HCT116 (cell line): ENCODE measurements around the gene FAM3B. TPM values are rescaled to one million over a fixed set of nuclear protein-coding genes. Genes with fewer than 3 reads are reported as not detected.

Source experiments
- ATAC-seq: fragments of 200-7000 bp; cut with Tn5 transposase; 2 replicates; pipeline ENCODE4 v1.9.1; 2020; ENCODE audit warnings: mild to moderate bottlenecking, moderate library complexity
- BruUV-seq: library from RNA; stranded (reverse); fragments of 400-500 nt; replicated peaks from 2 replicates; lab custom pipeline; 2021; lab: Mats Ljungman, UMichigan
- CTCF ChIA-PET: fragments of 300-600 bp; sonication (Branson Sonifier 250); formaldehyde crosslinking; loops from one replicate; lab custom pipeline; 2021; ENCODE audit warnings: antibody characterized with exemption; lab: Charles Lee
- POLR2A ChIA-PET: fragments of 300-600, 350-600 bp; sonication (Branson Sonifier 250); formaldehyde crosslinking; loops from one replicate; lab custom pipeline; 2021; ENCODE audit warnings: antibody characterized with exemption; lab: Charles Lee
- RAD21 ChIA-PET, 2 experiments: fragments of 300-600 bp; sonication (Branson Sonifier 250); formaldehyde crosslinking; loops; one replicate each; lab custom pipeline; 2023; ENCODE audit warnings: low total read pairs in 2 of 2; ENCODE audit not compliant: uncharacterized antibody in 2 of 2, unreplicated experiment in 2 of 2, low non-redundant PET in 1 of 2; lab: Charles Lee
- DNase-seq: peaks from one replicate; pipeline ENCODE4 v3.0.0-alpha.2; 2010; ENCODE audit warnings: low read depth, low spot score
- H2AFZ ChIP-seq: fragments of 200-600 bp; shearing (Covaris generic), sonication (generic); 2 replicates; pipeline ENCODE4 v1.6.1; 2017; ENCODE audit warnings: low read depth, mixed run types, mixed read lengths, antibody characterized with exemption, low read length; ENCODE audit not compliant: poor library complexity, severe bottlenecking
- H3K27ac ChIP-seq: 2 replicates; pipeline ENCODE4 v1.5.1; 2012; ENCODE audit warnings: low read depth, low read length
- H3K27me3 ChIP-seq: fragments of 200-600 bp; sonication (generic); 2 replicates; pipeline ENCODE4 v1.6.1; 2016; ENCODE audit warnings: mixed run types, low read length, mixed read lengths; ENCODE audit not compliant: insufficient read depth
- H3K36me3 ChIP-seq, 2 experiments: fragments of 200-500 bp in 1 of 2; fragments of 200-600 bp in 1 of 2; sonication (Bioruptor generic) in 1 of 2; sonication (generic) in 1 of 2; 2 replicates each; pipeline versions ENCODE4 v1.5.1 to v1.6.1; 2014 to 2016; ENCODE audit warnings: low read length in 2 of 2, inconsistent platforms in 1 of 2, mixed read lengths in 1 of 2, mixed run types in 1 of 2; ENCODE audit not compliant: insufficient read depth in 2 of 2, control insufficient read depth in 1 of 2
- H3K4me1 ChIP-seq, 2 experiments: fragments of 200-600 bp in 1 of 2; sonication (generic) in 1 of 2; 2 replicates each; pipeline versions ENCODE4 v1.5.1 to v1.6.1; 2012 to 2017; ENCODE audit warnings: low read length in 2 of 2, inconsistent platforms in 1 of 2, mild to moderate bottlenecking in 1 of 2, mixed read lengths in 1 of 2, mixed run types in 1 of 2, moderate library complexity in 1 of 2; ENCODE audit not compliant: insufficient read depth in 2 of 2, control insufficient read depth in 1 of 2
- H3K4me2 ChIP-seq: fragments of 200-600 bp; sonication (generic); 2 replicates; pipeline ENCODE4 v1.6.1; 2017; ENCODE audit warnings: mixed run types, low read length, mixed read lengths
- H3K4me3 ChIP-seq, 2 experiments: fragments of 200-600 bp in 1 of 2; sonication (generic) in 1 of 2; replicated peaks in 1 of 2; 2 replicates each; pipeline ENCODE4 v1.5.1; 2011 to 2016; ENCODE audit warnings: low read length in 2 of 2, control low read depth in 1 of 2, low read depth in 1 of 2, mild to moderate bottlenecking in 1 of 2, mixed read lengths in 1 of 2, mixed run types in 1 of 2
- H3K79me2 ChIP-seq: fragments of 200-600 bp; sonication (generic); 2 replicates; pipeline ENCODE4 v1.6.1; 2017; ENCODE audit warnings: mild to moderate bottlenecking, mixed run types, low read length, moderate library complexity, mixed read lengths; ENCODE audit not compliant: insufficient read depth
- H3K9ac ChIP-seq: fragments of 200-600 bp; sonication (generic); 2 replicates; pipeline ENCODE4 v1.6.1; 2016; ENCODE audit warnings: low read length, mixed read lengths
- H3K9me2 ChIP-seq: fragments of 200-600 bp; sonication (generic), shearing (Covaris generic); 2 replicates; pipeline ENCODE4 v1.6.1; 2017; ENCODE audit warnings: mixed run types, mild to moderate bottlenecking, moderate library complexity; ENCODE audit not compliant: insufficient read depth
- H3K9me3 ChIP-seq, 2 experiments: fragments of 200-500 bp in 1 of 2; fragments of 200-600 bp in 1 of 2; sonication (Bioruptor generic) in 1 of 2; sonication (generic) in 1 of 2; 2 replicates each; pipeline ENCODE4 v1.6.1; 2014 to 2017; ENCODE audit warnings: low read length in 2 of 2, mixed read lengths in 2 of 2, inconsistent platforms in 1 of 2, low read depth in 1 of 2, mild to moderate bottlenecking in 1 of 2, mixed run types in 1 of 2, moderate library complexity in 1 of 2; ENCODE audit not compliant: control insufficient read depth in 1 of 2, insufficient read depth in 1 of 2
- H4K20me1 ChIP-seq: fragments of 200-600 bp; sonication (generic), shearing (Covaris generic); 2 replicates; pipeline ENCODE4 v1.6.1; 2017; ENCODE audit warnings: mixed run types, mild to moderate bottlenecking, moderate library complexity; ENCODE audit not compliant: insufficient read depth
- CEBPB ChIP-seq: IDR thresholded peaks from 2 replicates; pipeline ENCODE4 v1.6.1; 2012; ENCODE audit warnings: low read depth
- EGR1 ChIP-seq: IDR thresholded peaks from 2 replicates; pipeline ENCODE4 v1.6.1; 2012; ENCODE audit warnings: low read depth
- ELF1 ChIP-seq: IDR thresholded peaks from 2 replicates; pipeline ENCODE4 v1.6.1; 2012; ENCODE audit warnings: low read depth, borderline replicate concordance
- EZH2phosphoT487 ChIP-seq: fragments of 200-600 bp; IDR thresholded peaks from 2 replicates; pipeline ENCODE4 v1.6.1; 2018; ENCODE audit warnings: antibody characterized with exemption, borderline replicate concordance
- POLR2AphosphoS5 ChIP-seq: IDR thresholded peaks from 2 replicates; pipeline ENCODE4 v1.6.1; 2011; ENCODE audit warnings: mild to moderate bottlenecking, low read depth, low read length, moderate library complexity
- RAD21 ChIP-seq: IDR thresholded peaks from 2 replicates; pipeline ENCODE4 v1.6.1; 2012; ENCODE audit warnings: low read depth, mild to moderate bottlenecking
- TCF7L2 ChIP-seq: IDR thresholded peaks from 2 replicates; pipeline ENCODE4 v1.7.0; 2011; ENCODE audit warnings: borderline replicate concordance, inconsistent platforms; ENCODE audit not compliant: insufficient read depth, insufficient read length; ENCODE audit errors: extremely low read depth
- ZFX ChIP-seq: fragments of 450-650 bp; IDR thresholded peaks from 2 replicates; pipeline ENCODE4 v1.6.1; 2017
- ZNF274 ChIP-seq: fragments of 200-500 bp; sonication (Bioruptor generic); IDR thresholded peaks from 2 replicates; pipeline ENCODE4 v1.6.1; 2014; ENCODE audit warnings: mild to moderate bottlenecking, low read depth, low read length, inconsistent platforms
- intact Hi-C: fragments of 100-400 bp; cut with micrococcal nuclease; formaldehyde crosslinking; loops from 2 replicates; pipeline ENCODE4 v1.10.0; 2022
- total RNA-seq: library from RNA; stranded (reverse); gene quantifications from one replicate; pipeline ENCODE4 v1.2.1, GENCODE V29; 2021; ENCODE audit not compliant: unreplicated experiment
- TF ChIP-seq, protein P1 (sequence below), 3 experiments: fragments of 200-600 bp in 1 of 3; sonication (generic) in 1 of 3; IDR thresholded peaks in 2 of 3; conservative IDR thresholded peaks in 1 of 3; 2 replicates each; pipeline ENCODE4 v1.5.1; 2012 to 2017; ENCODE audit warnings: low read depth in 2 of 3, low read length in 2 of 3, antibody characterized with exemption in 1 of 3, borderline replicate concordance in 1 of 3, control low read depth in 1 of 3, mild to moderate bottlenecking in 1 of 3, mixed read lengths in 1 of 3, mixed run types in 1 of 3, moderate library complexity in 1 of 3; ENCODE audit not compliant: insufficient read depth in 1 of 3
- TF ChIP-seq, protein P2 (sequence below): IDR thresholded peaks from 2 replicates; pipeline ENCODE4 v1.6.1; 2012

Gene FAM3B
- total RNA-seq, 1 experiment from 2014 or later, result not detected

GRCh38 chr21:41378849-41379248 is 62.2 kb downstream of the FAM3B start:
- peak; percentile 69 for ATAC-seq
- intact Hi-C loops, result no loop called here
- H3K27ac ChIP-seq, result no peak overlapping the region
- H3K27me3 ChIP-seq, result no peaks in the 10 kb centered on the region
- ChIA-PET POLR2A (no interaction called here), RAD21 (no interaction called here), CTCF (interaction anchor here (1.0 kb wide), 1 partner anchor 96 kb away, joined by 5 read pairs; no protein-coding TSS in a partner anchor)
- no peak for TF ChIP-seq ZFX
- TF ChIP-seq, protein P1, sequence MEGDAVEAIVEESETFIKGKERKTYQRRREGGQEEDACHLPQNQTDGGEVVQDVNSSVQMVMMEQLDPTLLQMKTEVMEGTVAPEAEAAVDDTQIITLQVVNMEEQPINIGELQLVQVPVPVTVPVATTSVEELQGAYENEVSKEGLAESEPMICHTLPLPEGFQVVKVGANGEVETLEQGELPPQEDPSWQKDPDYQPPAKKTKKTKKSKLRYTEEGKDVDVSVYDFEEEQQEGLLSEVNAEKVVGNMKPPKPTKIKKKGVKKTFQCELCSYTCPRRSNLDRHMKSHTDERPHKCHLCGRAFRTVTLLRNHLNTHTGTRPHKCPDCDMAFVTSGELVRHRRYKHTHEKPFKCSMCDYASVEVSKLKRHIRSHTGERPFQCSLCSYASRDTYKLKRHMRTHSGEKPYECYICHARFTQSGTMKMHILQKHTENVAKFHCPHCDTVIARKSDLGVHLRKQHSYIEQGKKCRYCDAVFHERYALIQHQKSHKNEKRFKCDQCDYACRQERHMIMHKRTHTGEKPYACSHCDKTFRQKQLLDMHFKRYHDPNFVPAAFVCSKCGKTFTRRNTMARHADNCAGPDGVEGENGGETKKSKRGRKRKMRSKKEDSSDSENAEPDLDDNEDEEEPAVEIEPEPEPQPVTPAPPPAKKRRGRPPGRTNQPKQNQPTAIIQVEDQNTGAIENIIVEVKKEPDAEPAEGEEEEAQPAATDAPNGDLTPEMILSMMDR (IDR thresholded peaks at IDR 0.05 in 2 of 3, conservative IDR thresholded peaks at IDR 0.05 in 1 of 3; ENCODE audit: borderline replicate concordance in 1 of 3, insufficient read depth in 1 of 3, low read depth in 2 of 3, low read length in 2 of 3), result peak in 1 of 3 experiments; percentile 29; a peak in 1 of 6 replicates
- no peaks in the 10 kb centered on the region for H3K9me3 ChIP-seq
- H3K4me3 ChIP-seq, result no peak overlapping the region
- H4K20me1 ChIP-seq, result no peaks in the 10 kb centered on the region
- no peak for DNase-seq
- no peak overlapping the region for H3K4me2 ChIP-seq
- no peaks in the 10 kb centered on the region for H3K9me2 ChIP-seq
- no peaks in the 10 kb centered on the region for H3K4me1 ChIP-seq
- H3K36me3 ChIP-seq, result no peaks in the 10 kb centered on the region
- H3K79me2 ChIP-seq, result no peaks in the 10 kb centered on the region
- H2AFZ ChIP-seq, result no peak overlapping the region
- BruUV-seq, result no TSS peak
- no peak overlapping the region for H3K9ac ChIP-seq

GRCh38 chr21:41379901-41380300 is 63.3 kb downstream of the FAM3B start:
- CTCF ChIA-PET, result no interaction called here
- RAD21 ChIA-PET, result no interaction called here
- no TSS peak for BruUV-seq

More at GRCh38 chr21:41379901-41380300, 63.3 kb downstream of the FAM3B start:
- H3K27me3 ChIP-seq, result no peaks in the 10 kb centered on the region
- no peaks in the 10 kb centered on the region for H3K4me1 ChIP-seq
- H3K27ac ChIP-seq, result no peak overlapping the region
- no peak overlapping the region for H3K9ac ChIP-seq
- no peak overlapping the region for H2AFZ ChIP-seq
- no peaks in the 10 kb centered on the region for H4K20me1 ChIP-seq
- DNase-seq, result no peak
- no peaks in the 10 kb centered on the region for H3K9me3 ChIP-seq
- no peaks in the 10 kb centered on the region for H3K9me2 ChIP-seq
- no peak overlapping the region for H3K4me2 ChIP-seq
- intact Hi-C loops, result no loop called here
- H3K4me3 ChIP-seq, result no peak overlapping the region
- TF ChIP-seq, protein P2, sequence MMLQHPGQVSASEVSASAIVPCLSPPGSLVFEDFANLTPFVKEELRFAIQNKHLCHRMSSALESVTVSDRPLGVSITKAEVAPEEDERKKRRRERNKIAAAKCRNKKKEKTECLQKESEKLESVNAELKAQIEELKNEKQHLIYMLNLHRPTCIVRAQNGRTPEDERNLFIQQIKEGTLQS, result no peak
- TF ChIP-seq POLR2AphosphoS5, result no peak
- TF ChIP-seq CEBPB, result no peak
- TF ChIP-seq ZNF274, result no peak
- no peak for TF ChIP-seq ELF1
- TF ChIP-seq ZFX, result no peak
- no peak for TF ChIP-seq RAD21
- no peak for TF ChIP-seq EZH2phosphoT487
- no peak for TF ChIP-seq EGR1
- no peak for TF ChIP-seq TCF7L2
- H3K36me3 ChIP-seq, result no peaks in the 10 kb centered on the region
- ATAC-seq, result no peak
- no peaks in the 10 kb centered on the region for H3K79me2 ChIP-seq
- POLR2A ChIA-PET, result no interaction called here
